ENCODE results near the gene TCHHL1.

The TCHHL1 gene

DNA sequence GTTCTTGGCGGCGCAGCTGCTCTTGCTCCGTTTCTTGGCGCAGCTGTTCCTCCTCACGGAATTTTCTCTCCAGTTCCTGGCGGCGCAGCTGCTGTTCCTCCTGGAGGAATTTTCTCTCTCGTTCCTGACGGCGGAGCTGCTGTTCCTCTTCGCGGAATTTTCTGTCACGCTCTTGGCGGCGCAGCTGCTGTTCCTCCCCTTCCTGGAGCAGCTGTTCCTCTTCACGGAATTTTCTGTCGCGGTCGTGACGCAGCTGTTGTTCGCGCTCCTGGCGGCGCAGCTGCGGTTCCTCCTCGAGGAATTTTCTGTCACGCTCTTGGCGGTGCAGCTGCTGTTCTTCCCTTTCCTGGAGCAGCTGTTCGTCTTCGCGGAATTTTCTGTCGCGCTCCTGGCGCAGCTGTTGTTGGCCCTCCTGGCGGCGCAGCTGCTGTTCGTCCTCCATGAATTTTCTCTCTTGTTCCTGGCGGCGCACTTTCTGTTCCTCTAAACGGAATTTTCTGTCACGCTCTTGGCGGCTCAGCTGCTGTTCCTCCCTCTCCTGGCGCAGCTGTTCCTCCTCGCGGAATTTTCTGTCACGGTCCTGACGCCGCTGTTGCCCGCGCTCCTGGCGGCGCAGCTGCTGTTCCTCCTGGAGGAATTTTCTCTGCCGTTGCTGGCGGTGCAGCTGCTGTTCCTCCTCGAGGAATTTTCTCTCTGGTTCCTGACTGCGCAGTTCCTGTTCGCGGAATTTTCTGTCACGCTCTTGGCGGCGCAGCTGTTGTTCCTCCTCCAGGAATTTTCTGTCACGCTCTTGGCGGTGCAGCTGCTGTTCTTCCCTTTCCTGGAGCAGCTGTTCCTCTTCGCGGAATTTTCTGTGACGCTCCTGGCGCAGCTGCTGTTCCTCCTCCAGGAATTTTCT is 19.4 kb upstream of the TCHHL1 start:
- Histone ChIP-seq H3K9me2 (ENCODE audit: low read depth, low read length) (no peaks in the 10 kb centered on the region), H3K36me3 (ENCODE audit: insufficient read depth, low read length) (no peaks in the 10 kb centered on the region), H3K4me1 (ENCODE audit: insufficient read depth, low read length, severe bottlenecking) (no peaks in the 10 kb centered on the region), H3K27me3 (ENCODE audit: insufficient read depth, low read length) (no peaks in the 10 kb centered on the region), H3K79me2 (ENCODE audit: insufficient read depth, low read length) (no peaks in the 10 kb centered on the region), H2AFZ (ENCODE audit: low read length) (no peak overlapping the region), H3K9me3 (ENCODE audit: low read length) (no peaks in the 10 kb centered on the region), H3K4me2 (ENCODE audit: low read length) (no peak overlapping the region), H3K9ac (ENCODE audit: low read length) (no peak overlapping the region), H3F3A (ENCODE audit: insufficient read depth, low read length) (no peaks in the 10 kb centered on the region), H3K4me3 (ENCODE audit: low read depth, low read length, poor library complexity, severe bottlenecking) (no peak overlapping the region), H3K27ac (ENCODE audit: low read depth, low read length, poor library complexity, severe bottlenecking) (no peak overlapping the region), H4K20me1 (ENCODE audit: insufficient read depth, low read length) (no peaks in the 10 kb centered on the region)
- TF ChIP-seq, protein P1, sequence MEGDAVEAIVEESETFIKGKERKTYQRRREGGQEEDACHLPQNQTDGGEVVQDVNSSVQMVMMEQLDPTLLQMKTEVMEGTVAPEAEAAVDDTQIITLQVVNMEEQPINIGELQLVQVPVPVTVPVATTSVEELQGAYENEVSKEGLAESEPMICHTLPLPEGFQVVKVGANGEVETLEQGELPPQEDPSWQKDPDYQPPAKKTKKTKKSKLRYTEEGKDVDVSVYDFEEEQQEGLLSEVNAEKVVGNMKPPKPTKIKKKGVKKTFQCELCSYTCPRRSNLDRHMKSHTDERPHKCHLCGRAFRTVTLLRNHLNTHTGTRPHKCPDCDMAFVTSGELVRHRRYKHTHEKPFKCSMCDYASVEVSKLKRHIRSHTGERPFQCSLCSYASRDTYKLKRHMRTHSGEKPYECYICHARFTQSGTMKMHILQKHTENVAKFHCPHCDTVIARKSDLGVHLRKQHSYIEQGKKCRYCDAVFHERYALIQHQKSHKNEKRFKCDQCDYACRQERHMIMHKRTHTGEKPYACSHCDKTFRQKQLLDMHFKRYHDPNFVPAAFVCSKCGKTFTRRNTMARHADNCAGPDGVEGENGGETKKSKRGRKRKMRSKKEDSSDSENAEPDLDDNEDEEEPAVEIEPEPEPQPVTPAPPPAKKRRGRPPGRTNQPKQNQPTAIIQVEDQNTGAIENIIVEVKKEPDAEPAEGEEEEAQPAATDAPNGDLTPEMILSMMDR (IDR thresholded peaks at IDR 0.05; ENCODE audit: low read length), result no peak
- no peak for TF ChIP-seq EZH2 (IDR thresholded peaks at IDR 0.05; ENCODE audit: borderline replicate concordance, low read length)

DNA sequence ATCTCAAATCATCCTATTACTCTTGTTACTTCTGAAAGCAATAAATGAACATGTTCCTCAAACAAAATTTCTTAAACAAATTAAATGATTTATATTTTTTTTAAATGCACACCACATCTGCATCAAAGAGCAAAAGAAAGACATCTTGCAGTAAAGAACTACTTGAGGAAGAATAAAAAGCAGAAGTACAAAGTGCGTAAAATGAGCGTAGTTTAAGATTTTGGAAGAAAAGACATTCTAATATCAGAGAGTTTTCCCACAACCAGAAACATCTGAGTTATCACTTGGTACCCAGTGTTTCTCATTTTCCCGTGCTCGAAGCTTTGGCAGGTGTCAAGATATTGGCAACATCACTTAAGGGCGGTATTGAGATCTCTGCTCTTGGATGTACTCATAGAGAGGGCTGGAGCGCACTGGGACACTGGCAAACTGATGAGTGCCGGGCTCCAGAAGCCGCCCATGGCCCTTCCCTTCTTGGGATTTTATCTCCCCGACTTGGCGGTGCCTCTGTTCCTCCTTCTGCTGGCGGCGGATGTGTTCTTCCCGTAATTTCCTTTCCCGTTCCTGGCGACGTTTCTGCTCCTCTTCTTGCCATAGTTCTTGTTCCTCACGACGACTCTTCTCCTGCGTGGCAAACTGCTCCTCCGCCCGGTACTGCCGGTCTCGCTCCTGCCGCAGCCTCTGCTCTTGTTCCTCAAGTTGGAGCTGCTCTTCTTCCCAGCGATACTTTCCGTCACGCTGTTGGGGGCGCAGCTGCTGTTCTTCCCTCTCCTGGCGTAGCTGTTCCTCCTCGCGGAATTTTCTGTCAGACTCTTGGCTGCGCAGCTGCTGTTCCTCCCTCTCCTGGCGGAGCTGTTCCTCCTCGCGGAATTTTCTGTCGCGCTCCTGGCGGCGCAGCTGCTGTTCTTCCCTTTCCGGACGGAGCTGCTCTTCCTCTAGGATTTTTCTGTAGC is 18.4 kb upstream of the TCHHL1 start:
- H3K9me3 ChIP-seq (ENCODE audit: low read length), result no peaks in the 10 kb centered on the region
- no peak overlapping the region for H3K4me2 ChIP-seq (ENCODE audit: low read length)

DNA sequence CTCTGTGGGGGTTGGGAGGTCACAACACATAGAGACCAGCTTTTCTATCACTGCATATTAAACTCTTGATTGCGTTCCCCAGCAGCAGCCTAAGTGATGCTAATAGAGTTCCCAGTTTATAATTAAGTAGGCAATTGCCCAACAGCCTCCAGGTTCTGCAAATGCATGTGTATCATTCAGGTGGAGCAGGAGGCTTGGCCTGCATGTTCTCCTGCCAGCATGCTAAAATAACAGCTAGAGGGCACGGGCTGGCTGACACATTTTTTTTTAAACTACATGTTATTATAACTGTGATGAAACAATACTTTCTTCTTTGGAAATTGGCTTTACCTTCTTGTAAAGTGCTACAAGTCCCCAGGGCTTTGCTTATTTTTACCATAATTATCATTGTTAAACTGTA is 16.0 kb upstream of the TCHHL1 start:
- no peak overlapping the region for H3K9ac ChIP-seq (ENCODE audit: low read length)
- no peak overlapping the region for H3K4me2 ChIP-seq (ENCODE audit: low read length)
- no peak overlapping the region for H3K27ac ChIP-seq (ENCODE audit: low read depth, low read length, poor library complexity, severe bottlenecking)
- no peaks in the 10 kb centered on the region for H3K9me2 ChIP-seq (ENCODE audit: low read depth, low read length)
- no peaks in the 10 kb centered on the region for H3F3A ChIP-seq (ENCODE audit: insufficient read depth, low read length)
- H3K27me3 ChIP-seq (ENCODE audit: insufficient read depth, low read length), result no peaks in the 10 kb centered on the region
- H3K9me3 ChIP-seq (ENCODE audit: low read length), result no peaks in the 10 kb centered on the region
- H4K20me1 ChIP-seq (ENCODE audit: insufficient read depth, low read length), result no peaks in the 10 kb centered on the region
- H3K79me2 ChIP-seq (ENCODE audit: insufficient read depth, low read length), result no peaks in the 10 kb centered on the region
- TF ChIP-seq, protein P1 (IDR thresholded peaks at IDR 0.05; ENCODE audit: low read length), result no peak
- no peak for TF ChIP-seq EZH2 (IDR thresholded peaks at IDR 0.05; ENCODE audit: borderline replicate concordance, low read length)
- no peaks in the 10 kb centered on the region for H3K36me3 ChIP-seq (ENCODE audit: insufficient read depth, low read length)
- no peak overlapping the region for H2AFZ ChIP-seq (ENCODE audit: low read length)
- H3K4me1 ChIP-seq (ENCODE audit: insufficient read depth, low read length, severe bottlenecking), result no peaks in the 10 kb centered on the region
- H3K4me3 ChIP-seq (ENCODE audit: low read depth, low read length, poor library complexity, severe bottlenecking), result no peak overlapping the region

More for the DNA sequence above, 18.4 kb upstream of the TCHHL1 start:
- Histone ChIP-seq H3K27me3 (ENCODE audit: insufficient read depth, low read length) (no peaks in the 10 kb centered on the region), H3K9ac (ENCODE audit: low read length) (no peak overlapping the region), H3K27ac (ENCODE audit: low read depth, low read length, poor library complexity, severe bottlenecking) (no peak overlapping the region), H2AFZ (ENCODE audit: low read length) (no peak overlapping the region), H3F3A (ENCODE audit: insufficient read depth, low read length) (no peaks in the 10 kb centered on the region), H3K4me1 (ENCODE audit: insufficient read depth, low read length, severe bottlenecking) (no peaks in the 10 kb centered on the region), H4K20me1 (ENCODE audit: insufficient read depth, low read length) (no peaks in the 10 kb centered on the region), H3K4me3 (ENCODE audit: low read depth, low read length, poor library complexity, severe bottlenecking) (no peak overlapping the region), H3K9me2 (ENCODE audit: low read depth, low read length) (no peaks in the 10 kb centered on the region), H3K79me2 (ENCODE audit: insufficient read depth, low read length) (no peaks in the 10 kb centered on the region), H3K36me3 (ENCODE audit: insufficient read depth, low read length) (no peaks in the 10 kb centered on the region)
- no peak for TF ChIP-seq EZH2 (IDR thresholded peaks at IDR 0.05; ENCODE audit: borderline replicate concordance, low read length)
- TF ChIP-seq, protein P1 (IDR thresholded peaks at IDR 0.05; ENCODE audit: low read length), result no peak

All from OCI-LY1 (cell line).